Keratinocyte (primary cell): Measurements from ENCODE around the gene SRSF2.

Source experiments
- EZH2 ChIP-seq: IDR thresholded peaks from one replicate; pipeline ENCODE4 v1.6.1; 2012; ENCODE audit warnings: inconsistent platforms, mild to moderate bottlenecking, low read length, moderate library complexity
- TF ChIP-seq, protein P1 (sequence below), 3 experiments: IDR thresholded peaks in 1 of 3; conservative IDR thresholded peaks in 1 of 3; optimal IDR thresholded peaks in 1 of 3; 2 replicates in 2 of 3; 3 replicates in 1 of 3; pipeline versions ENCODE3 to v1.5.1; 2011; ENCODE audit warnings: low read length in 3 of 3, mild to moderate bottlenecking in 3 of 3, moderate library complexity in 2 of 3, control low read depth in 1 of 3, inconsistent platforms in 1 of 3; ENCODE audit not compliant: insufficient read depth in 2 of 3; ENCODE audit errors: extremely low read depth in 1 of 3

DNA sequence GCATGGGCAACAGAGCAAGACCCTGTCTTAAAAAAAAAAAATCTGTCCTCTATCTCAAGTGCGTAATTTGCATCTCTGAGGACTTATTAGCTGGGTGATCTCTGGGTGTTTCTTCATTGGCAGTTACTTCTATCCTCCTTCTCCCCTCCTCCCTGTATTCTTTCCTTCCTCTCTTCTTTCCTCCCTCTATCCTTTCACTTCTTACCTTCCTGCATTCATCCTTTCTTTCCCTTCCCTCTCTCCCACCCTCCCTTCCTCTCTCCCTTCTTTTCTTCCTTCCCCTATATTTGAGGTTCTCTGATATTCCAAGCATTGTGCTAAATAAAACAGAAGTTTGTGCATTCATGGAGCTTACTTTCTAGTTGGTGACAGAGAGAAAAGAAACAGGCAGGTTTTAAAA, 11.5 kb upstream of the SRSF2 start:
- TF ChIP-seq, protein P1, sequence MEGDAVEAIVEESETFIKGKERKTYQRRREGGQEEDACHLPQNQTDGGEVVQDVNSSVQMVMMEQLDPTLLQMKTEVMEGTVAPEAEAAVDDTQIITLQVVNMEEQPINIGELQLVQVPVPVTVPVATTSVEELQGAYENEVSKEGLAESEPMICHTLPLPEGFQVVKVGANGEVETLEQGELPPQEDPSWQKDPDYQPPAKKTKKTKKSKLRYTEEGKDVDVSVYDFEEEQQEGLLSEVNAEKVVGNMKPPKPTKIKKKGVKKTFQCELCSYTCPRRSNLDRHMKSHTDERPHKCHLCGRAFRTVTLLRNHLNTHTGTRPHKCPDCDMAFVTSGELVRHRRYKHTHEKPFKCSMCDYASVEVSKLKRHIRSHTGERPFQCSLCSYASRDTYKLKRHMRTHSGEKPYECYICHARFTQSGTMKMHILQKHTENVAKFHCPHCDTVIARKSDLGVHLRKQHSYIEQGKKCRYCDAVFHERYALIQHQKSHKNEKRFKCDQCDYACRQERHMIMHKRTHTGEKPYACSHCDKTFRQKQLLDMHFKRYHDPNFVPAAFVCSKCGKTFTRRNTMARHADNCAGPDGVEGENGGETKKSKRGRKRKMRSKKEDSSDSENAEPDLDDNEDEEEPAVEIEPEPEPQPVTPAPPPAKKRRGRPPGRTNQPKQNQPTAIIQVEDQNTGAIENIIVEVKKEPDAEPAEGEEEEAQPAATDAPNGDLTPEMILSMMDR (optimal IDR thresholded peaks at IDR 0.05 in 1 of 3, IDR thresholded peaks at IDR 0.05 in 1 of 3, conservative IDR thresholded peaks at IDR 0.05 in 1 of 3; ENCODE audit: extremely low read depth in 1 of 3, insufficient read depth in 2 of 3, low read length in 3 of 3): no peak
- TF ChIP-seq EZH2: no peak
